ENCODE measurements around the gene ERBB2. TPM values are rescaled to one million over a fixed set of nuclear protein-coding genes. Genes with fewer than 3 reads are reported as not detected.
"Not testable (repeated sequence)": the region's sequence is repeated elsewhere in the genome, so short reads cannot be mapped to it uniquely, and the experiment has no call there.

ERBB2 gene
- total and polyA plus RNA-seq, 2 experiments from 2014 or later, result 46.2 to 196 TPM

GRCh38 chr17:39697961-39698360 is 1.9 kb upstream of the ERBB2 start:
- Histone ChIP-seq H3K4me3 (no peak overlapping the region), H3K27ac (ENCODE audit: low read depth) (no peak overlapping the region), H3K4me1 (ENCODE audit: insufficient read depth) (peaks cover 63% of the 10 kb centered on the region), H3K9me2 (ENCODE audit: insufficient read depth) (no peaks in the 10 kb centered on the region), H3K79me2 (replicated peaks; ENCODE audit: insufficient read depth) (peaks cover 55% of the 10 kb centered on the region), H3K4me2 (no peak overlapping the region), H2AFZ (no peak overlapping the region), H3F3A (replicated peaks; ENCODE audit: low read depth) (peaks cover 14% of the 10 kb centered on the region), H4K20me1 (replicated peaks; ENCODE audit: insufficient read depth) (peaks cover 13% of the 10 kb centered on the region), H3K36me3 (ENCODE audit: insufficient read depth) (no peaks in the 10 kb centered on the region), H3K27me3 (ENCODE audit: insufficient read depth) (no peaks in the 10 kb centered on the region)
- TF ChIP-seq POLR2AphosphoS5 (IDR thresholded peaks at IDR 0.05; ENCODE audit: low read depth) (no peak), NANOG (IDR thresholded peaks at IDR 0.05; ENCODE audit: borderline replicate concordance) (no peak), CTCF (conservative IDR thresholded peaks at IDR 0.05; ENCODE audit: low read depth in 2 of 2) (no peak), ZNF331 (CRISPR knock-in tag; IDR thresholded peaks at IDR 0.05; ENCODE audit: low read depth) (no peak), ZNF462 (CRISPR knock-in tag; IDR thresholded peaks at IDR 0.05) (no peak), ZNF114 (CRISPR knock-in tag; IDR thresholded peaks at IDR 0.05) (no peak), EZH2phosphoT487 (IDR thresholded peaks at IDR 0.05; ENCODE audit: unreplicated experiment) (no peak), STAT1 (IDR thresholded peaks at IDR 0.05; ENCODE audit: unreplicated experiment) (no peak), EZH2 (IDR thresholded peaks at IDR 0.05; ENCODE audit: low read depth, unreplicated experiment) (no peak), CREB1 (CRISPR knock-in tag; IDR thresholded peaks at IDR 0.05; ENCODE audit: low read depth) (no peak), JUNB (IDR thresholded peaks at IDR 0.05; ENCODE audit: unreplicated experiment) (no peak), ETS1 (IDR thresholded peaks at IDR 0.05) (no peak)
- no peaks in the 10 kb centered on the region for H3K9me3 Mint-ChIP-seq
- DNase-seq (ENCODE audit: low spot score) (no peak), ATAC-seq (no peak)
- peaks cover 63% of the 10 kb centered on the region for H3K4me1 Mint-ChIP-seq
- peaks cover 14% of the 10 kb centered on the region for H3K27me3 Mint-ChIP-seq (ENCODE audit: insufficient read depth, low read depth, poor library complexity)
- H3K27ac Mint-ChIP-seq, result no peak overlapping the region; the same call in 1 of the 2 replicates
- peak overlapping the region; percentile 21; the same call in 1 of the 3 replicates for H3K4me3 Mint-ChIP-seq
- H3K36me3 Mint-ChIP-seq (ENCODE audit: low read depth), result peaks cover 14% of the 10 kb centered on the region; the same call in 2 of the 3 replicates

GRCh38 chr17:39699157-39699817 is 577 bp upstream of the ERBB2 start:
- H3K79me2 ChIP-seq (replicated peaks; ENCODE audit: insufficient read depth), result peaks cover 68% of the 10 kb centered on the region
- not testable (repeated sequence) for H2AFZ ChIP-seq
- peaks cover 20% of the 10 kb centered on the region; the same call in 2 of the 3 replicates for H3K36me3 Mint-ChIP-seq (ENCODE audit: low read depth)

More at GRCh38 chr17:39699157-39699817, 577 bp upstream of the ERBB2 start:
- H3K27me3 Mint-ChIP-seq (ENCODE audit: insufficient read depth, low read depth, poor library complexity), result peaks cover 13% of the 10 kb centered on the region
- not testable (repeated sequence) for ATAC-seq; H3K27me3 ChIP-seq (ENCODE audit: insufficient read depth); H3K9me2 ChIP-seq (ENCODE audit: insufficient read depth); H3K36me3 ChIP-seq (ENCODE audit: insufficient read depth); H3K9me3 Mint-ChIP-seq; DNase-seq (ENCODE audit: low spot score)
- Histone ChIP-seq H3K4me1 (ENCODE audit: insufficient read depth) (peaks cover 75% of the 10 kb centered on the region), H3K4me2 (peak overlapping the region; percentile 75), H3K4me3 (peak overlapping the region; percentile 97), H3F3A (replicated peaks; ENCODE audit: low read depth) (peaks cover 14% of the 10 kb centered on the region), H4K20me1 (replicated peaks; ENCODE audit: insufficient read depth) (peaks cover 13% of the 10 kb centered on the region), H3K27ac (ENCODE audit: low read depth) (peak overlapping the region; percentile 83)
- H3K4me3 Mint-ChIP-seq, result peak overlapping the region; percentile 97
- peaks cover 72% of the 10 kb centered on the region for H3K4me1 Mint-ChIP-seq
- peak overlapping the region; percentile 93 for H3K27ac Mint-ChIP-seq

Data from GM23338 (cell line).